GM19043 (cell line): ENCODE data around the gene KLHL24.
"Not testable (repeated sequence)": the region's sequence is repeated elsewhere in the genome, so short reads cannot be mapped to it uniquely, and the experiment has no call there.

Experiments used
- ATAC-seq: cut with Tn5 transposase; IDR thresholded peaks from one replicate; pipeline ENCODE4 v1.9.1; 2021; ENCODE audit warnings: low read depth; ENCODE audit not compliant: unreplicated experiment

The KLHL24 gene

DNA sequence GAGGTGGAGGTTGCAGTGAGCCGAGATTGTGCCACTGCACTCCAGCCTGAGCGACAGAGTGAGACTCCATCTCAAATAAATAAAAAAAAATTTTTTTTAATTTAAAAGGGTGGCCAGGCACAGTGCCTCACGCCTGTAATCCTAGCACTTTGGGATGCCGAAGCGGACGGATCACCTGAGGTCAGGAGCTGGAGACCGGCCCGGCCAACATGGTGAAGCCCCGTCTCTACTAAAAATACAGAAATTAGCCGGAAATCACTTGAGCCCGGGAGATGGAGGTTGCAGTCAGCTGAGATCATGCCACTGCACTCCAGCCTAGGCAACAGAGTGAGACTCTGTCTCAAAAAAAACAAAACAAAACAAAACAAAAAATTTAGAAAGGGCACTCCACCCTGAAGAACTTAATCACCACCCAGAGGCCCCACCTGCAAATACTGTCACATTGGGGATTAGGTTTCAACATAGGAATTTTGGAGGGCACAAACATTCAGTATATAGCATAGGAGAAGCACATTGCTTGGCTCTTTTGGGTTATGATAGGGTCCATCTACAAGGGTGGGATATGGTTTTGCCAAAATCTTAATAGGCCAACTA, 55.1 kb downstream of the KLHL24 start:
- ATAC-seq, result no peak

- ATAC-seq, result no peak
These were observed 57.0 kb downstream of the KLHL24 start for GRCh38 chr3:183692436-183692835.

- no peak for ATAC-seq
These were observed 60.3 kb downstream of the KLHL24 start for GRCh38 chr3:183695569-183696364.

- ATAC-seq, result no peak
These were observed 61.7 kb downstream of the KLHL24 start for GRCh38 chr3:183697123-183697609.

- ATAC-seq, result peak; percentile 56
These were observed 62.3 kb downstream of the KLHL24 start, which contains the start of gene YEATS2 for GRCh38 chr3:183697610-183698317. Gene YEATS2, plus strand, starts transcription at chr3:183697797. Its CDS starts 17,366 bp downstream, at chr3:183715163.

DNA sequence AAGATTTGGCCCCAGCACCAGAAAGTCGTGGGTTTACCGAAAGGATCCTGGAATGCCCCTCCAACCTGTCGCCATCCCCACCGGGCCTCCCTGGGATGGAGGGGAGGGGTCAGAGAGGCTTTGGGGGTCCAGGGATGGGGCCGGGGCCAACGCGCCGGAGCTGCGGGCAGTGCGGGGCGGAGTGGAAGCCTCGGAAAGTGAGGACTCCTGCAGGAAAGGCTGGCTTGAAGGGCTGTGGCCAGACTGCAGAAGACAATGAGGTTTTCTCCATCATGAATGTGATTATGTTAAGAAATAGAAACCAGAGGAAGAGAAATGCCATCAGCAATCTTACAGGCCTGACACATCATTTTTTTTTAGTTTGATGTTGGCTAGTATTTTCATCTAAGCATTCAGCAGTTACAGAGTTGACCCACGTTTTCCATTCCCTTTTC, 62.9 kb downstream of the KLHL24 start:
- ATAC-seq, result peak; percentile 13

DNA sequence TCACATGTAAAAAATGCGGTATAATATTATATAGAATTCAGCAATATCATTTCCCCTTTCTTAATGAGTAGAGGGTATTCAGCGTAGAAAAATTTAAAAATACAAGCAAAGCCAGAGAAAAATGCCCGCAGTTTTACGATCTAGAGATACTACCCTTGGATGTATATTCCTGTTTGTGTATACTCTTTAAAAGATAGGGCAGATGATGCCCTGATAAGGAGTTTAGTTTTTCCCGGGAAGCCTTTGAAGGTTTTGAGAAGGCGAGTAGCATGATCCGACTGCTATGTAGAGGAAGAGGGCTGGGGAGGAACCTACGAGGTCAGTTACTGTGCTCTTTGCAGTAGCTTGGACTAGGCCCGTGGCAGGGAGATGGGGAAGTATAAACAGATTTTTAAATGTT, 63.3 kb downstream of the KLHL24 start:
- ATAC-seq, result peak; percentile 34

- ATAC-seq, result no peak
These were observed 64.0 kb downstream of the KLHL24 start for GRCh38 chr3:183699238-183699947.

DNA sequence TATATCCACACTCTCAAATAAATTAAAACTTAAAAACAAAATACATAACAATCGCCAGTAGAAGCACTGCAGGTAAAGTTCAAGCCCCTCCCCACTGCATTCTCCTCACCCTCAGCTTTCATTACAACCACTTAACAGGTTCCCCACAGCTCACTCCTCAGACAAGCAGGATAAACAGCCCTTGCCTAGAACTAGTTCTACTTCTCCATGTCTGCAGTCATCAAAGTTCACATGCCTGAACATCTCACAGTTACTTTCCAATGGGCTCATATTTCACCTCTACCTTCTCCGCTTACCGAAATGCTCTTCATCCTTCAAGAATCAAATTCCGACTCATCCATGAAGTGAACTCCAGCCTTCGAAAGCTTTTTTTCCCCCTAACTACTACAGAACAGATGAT, 66.3 kb downstream of the KLHL24 start:
- ATAC-seq, result no peak

GRCh38 chr3:183703892-183704291, 68.5 kb downstream of the KLHL24 start:
- not testable (repeated sequence) for ATAC-seq

GRCh38 chr3:183710231-183710630, 74.8 kb downstream of the KLHL24 start:
- no peak for ATAC-seq

DNA sequence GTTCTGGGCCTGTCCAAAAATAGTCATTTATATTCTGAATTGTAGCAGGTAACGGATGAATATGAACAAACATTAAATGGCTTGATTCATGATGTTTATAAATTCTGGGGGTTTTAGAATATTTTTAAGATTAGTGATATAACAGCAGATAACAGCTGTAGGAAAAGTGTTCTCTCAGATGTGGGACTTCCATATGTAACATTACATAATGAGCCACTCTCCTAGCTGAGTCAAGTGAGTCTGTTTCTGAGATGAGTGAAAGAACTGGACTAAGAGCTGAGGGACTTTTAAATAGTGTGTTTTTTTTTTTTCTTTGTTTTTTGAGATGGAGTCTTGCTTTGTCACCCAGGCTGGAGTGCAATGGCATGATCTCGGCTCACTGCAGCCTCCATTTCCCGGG, 76.1 kb downstream of the KLHL24 start:
- no peak for ATAC-seq

DNA sequence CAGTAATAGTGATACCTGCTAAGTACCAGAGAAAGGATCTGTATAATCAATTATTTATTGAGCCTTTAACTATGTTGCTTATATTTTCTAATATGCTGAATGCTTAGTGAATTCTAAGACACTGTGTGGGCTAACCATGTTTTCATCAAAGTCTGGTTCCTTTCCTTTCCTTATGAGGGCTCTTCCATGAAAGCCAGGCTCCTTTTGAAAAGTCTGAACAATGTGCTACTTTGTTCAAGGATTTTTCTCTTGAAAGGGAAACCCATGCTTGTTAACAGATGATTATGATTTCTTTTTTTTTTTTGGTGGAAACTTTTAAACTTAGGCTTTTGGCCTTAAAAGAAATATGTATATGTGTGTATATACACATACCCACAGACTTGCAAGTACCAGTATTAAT, 79.2 kb downstream of the KLHL24 start:
- ATAC-seq, result no peak

DNA sequence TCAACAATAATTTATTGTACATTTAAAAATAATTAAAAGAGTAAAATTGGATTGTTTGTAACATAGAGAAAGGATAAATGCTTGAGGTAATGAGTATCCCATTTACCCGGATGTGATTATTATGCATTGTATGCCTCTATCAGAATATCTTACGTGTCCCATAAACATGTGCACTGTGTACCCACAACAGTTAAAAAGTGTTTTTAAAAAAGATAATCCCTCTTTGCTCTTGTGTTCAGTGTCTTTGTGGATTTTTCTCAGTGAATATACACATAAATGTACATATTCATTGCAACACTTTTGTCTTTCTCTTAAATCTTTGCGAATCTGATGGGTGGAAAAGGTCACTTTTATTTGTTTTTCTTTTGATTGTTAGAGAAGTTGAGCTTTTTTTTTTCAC, 82.6 kb downstream of the KLHL24 start:
- ATAC-seq, result no peak

DNA sequence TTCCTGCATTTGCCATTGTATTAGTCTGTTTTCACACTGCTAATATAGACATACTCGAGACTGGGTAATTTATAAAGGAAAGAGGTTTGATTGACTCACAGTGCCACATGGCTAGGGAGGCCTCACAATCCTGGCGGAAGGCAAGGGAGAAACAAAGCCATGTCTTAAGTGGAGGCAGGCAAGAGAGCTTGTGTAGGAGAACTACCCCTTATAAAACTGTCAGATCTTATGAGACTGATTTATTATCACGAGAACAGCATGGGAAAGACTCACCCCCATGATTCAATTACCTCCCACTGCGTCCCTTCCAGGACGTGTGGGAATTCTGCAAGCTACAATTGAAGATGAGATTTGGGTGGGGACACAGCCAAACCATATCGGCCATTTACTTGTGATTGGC, 90.0 kb downstream of the KLHL24 start:
- ATAC-seq, result no peak

DNA sequence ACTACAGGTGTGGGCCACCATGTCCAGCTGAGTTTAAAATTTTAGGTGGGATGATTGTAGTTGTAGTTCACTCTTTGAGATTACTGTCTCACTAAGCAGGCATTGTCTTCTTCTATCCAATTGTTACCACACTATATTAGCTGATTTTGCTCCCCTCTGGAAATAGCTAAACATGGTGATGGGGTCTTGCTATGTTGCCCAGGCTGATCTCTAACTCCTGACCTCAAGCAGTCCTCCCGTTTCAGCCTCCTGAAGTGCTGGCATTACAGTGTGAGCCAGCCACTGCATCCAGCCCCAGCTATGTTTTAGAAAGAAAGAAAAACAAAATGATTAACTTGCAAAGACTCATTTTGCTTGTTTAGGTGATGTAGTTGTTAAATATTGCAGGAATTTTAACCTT, 92.8 kb downstream of the KLHL24 start:
- ATAC-seq, result no peak

DNA sequence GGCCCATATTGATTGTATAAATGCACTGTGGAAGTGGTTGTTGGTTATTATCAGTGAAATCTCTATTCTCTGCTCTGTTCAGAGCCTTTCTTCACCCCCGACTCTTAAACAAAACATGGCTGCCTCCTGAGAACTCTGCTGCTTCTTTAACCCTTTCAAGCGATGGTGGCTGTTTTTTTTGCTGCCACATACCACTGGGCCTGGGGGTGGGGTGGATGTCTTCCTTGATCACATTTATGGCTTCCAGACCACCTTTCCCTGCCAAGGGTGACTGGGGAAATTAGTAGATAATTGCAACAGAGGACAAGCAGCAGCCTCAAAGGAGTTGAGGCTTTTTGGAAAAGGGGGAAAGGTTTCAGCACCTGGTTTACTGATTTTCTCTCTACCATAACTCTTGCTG, 94.9 kb downstream of the KLHL24 start:
- ATAC-seq, result no peak

DNA sequence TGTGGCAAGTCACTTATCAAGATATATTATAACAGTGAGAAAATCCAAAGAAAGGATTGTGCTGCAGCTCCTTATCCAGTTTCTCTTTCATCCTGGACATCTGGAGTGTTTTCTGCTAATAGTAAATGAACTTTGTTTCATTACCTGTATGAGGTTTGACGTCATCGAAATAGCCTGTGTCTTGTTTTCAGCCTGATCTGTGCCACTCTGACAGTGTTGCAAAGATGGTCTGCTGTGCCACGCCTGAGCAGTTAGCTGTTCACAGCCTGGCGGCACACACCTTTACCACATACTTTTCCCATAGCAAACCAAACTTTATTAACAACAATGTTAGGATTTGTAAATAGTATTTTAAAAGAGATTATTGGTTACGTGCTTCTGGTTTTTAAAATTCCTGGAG, 96.2 kb downstream of the KLHL24 start:
- no peak for ATAC-seq

DNA sequence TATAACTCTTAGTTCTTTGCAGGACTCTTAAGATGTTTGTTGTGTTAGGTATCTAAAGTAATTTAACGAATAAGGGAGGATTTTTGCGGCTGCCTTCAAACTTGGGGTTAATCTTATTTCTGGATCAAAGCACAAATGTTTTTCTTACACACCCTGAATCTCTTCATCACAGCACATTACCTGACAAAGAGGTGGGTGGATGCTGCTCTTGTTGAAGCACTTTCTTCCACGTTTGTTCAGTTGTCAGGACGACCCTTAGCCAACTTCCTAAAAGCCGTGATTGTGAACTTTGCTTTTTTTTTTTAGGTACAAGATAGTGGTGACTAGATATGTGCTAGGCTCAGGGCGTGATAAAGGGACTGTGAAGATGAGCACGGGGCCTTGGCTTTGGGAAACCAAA, 98.1 kb downstream of the KLHL24 start:
- ATAC-seq, result no peak
